K562 (cell line): ENCODE results near the gene MAST4. TPM values are rescaled to one million over a fixed set of nuclear protein-coding genes. Genes with fewer than 3 reads are reported as not detected.

Source experiments
- MAFK ChIP-seq: IDR thresholded peaks from 2 replicates; pipeline ENCODE4 v1.6.1; 2011; ENCODE audit warnings: low read length, improper control_type of control experiment
- MEF2A ChIP-seq: IDR thresholded peaks from 2 replicates; pipeline ENCODE4 v1.6.1; 2011; ENCODE audit warnings: low read depth, mild to moderate bottlenecking, low read length, moderate library complexity; ENCODE audit not compliant: control insufficient read depth
- RUNX1 ChIP-seq: sonication (generic); IDR thresholded peaks from 2 replicates; pipeline ENCODE4 v1.6.1; 2016; ENCODE audit warnings: antibody characterized with exemption, low read depth
- SLC30A9 ChIP-seq: fragments of 250-450 bp; sonication (Bioruptor Pico); IDR thresholded peaks from 2 replicates; pipeline ENCODE4 v1.8.0; 2022; ENCODE audit warnings: mild to moderate bottlenecking, moderate library complexity
- TCF7 ChIP-seq: sonication (generic); IDR thresholded peaks from 2 replicates; pipeline ENCODE4 v1.6.1; 2016; ENCODE audit warnings: antibody characterized with exemption, borderline replicate concordance
- ZNF140 ChIP-seq: fragments of 250-450 bp; sonication (Bioruptor Pico); IDR thresholded peaks from 2 replicates; pipeline ENCODE4 v1.8.0; 2021; ENCODE audit warnings: moderate library complexity, mild to moderate bottlenecking, inconsistent platforms
- ZNF217 ChIP-seq: sonication (generic); formaldehyde crosslinking; IDR thresholded peaks from 2 replicates; pipeline ENCODE4 v1.8.0; 2022; ENCODE audit warnings: mild to moderate bottlenecking, missing genetic modification reagents
- polyA plus RNA-seq, 8 experiments: library from polyadenylated mRNA; depleted of rRNA in 4 of 8; stranded (reverse) in 5 of 8; unstranded in 3 of 8; fragments of >200 nt; fragmentation: Nextera tagmentation in 2 of 8; fragmentation: Illumina TruSeq in 1 of 8; extraction: Ambion mirVana in 2 of 8; extraction: Trizol in 1 of 8; gene quantifications; 2 replicates each; pipeline versions ENCODE4 v1.2.1 to v1.2.3, GENCODE V29; 2011 to 2014; ENCODE audit warnings: inconsistent platforms in 1 of 8, missing spikeins in 1 of 8
- total RNA-seq, 7 experiments: library from RNA; depleted of rRNA in 6 of 7; stranded (reverse); fragments of >200 nt in 6 of 7; fragmentation: Illumina TruSeq in 2 of 7; extraction: Trizol in 2 of 7; gene quantifications; 2 replicates each; pipeline versions ENCODE4 v1.2.1 to v1.2.3, GENCODE V29; 2011 to 2021; ENCODE audit warnings: low replicate concordance in 1 of 7
- TF ChIP-seq, protein P1 (sequence below), 2 experiments: fragments of 450-650 bp in 1 of 2; sonication (generic) in 1 of 2; formaldehyde crosslinking in 1 of 2; IDR thresholded peaks; 2 replicates each; pipeline versions ENCODE4 v1.7.1 to v1.9.0; 2016 to 2022; ENCODE audit warnings: inconsistent platforms in 1 of 2, mild to moderate bottlenecking in 1 of 2, missing genetic modification reagents in 1 of 2
- TF ChIP-seq, protein P2 (sequence below), 2 experiments: fragments of 450-650 bp; IDR thresholded peaks; 2 replicates each; pipeline ENCODE4 v1.6.1; 2018; ENCODE audit warnings: mild to moderate bottlenecking in 2 of 2, low read depth in 1 of 2; ENCODE audit not compliant: partially characterized antibody in 2 of 2
- TF ChIP-seq, protein P3 (sequence below): fragments of 250-450 bp; sonication (Bioruptor Pico); IDR thresholded peaks from 2 replicates; pipeline ENCODE4 v1.4.0; 2020; ENCODE audit warnings: mild to moderate bottlenecking, moderate library complexity, borderline replicate concordance

MAST4 gene
- total and polyA plus RNA-seq, 9 of the 15 experiments (the other 6 are each of a cell fraction or from before 2014, with no cell fraction given): 0.88 to 10.1 (median 5.2) TPM

DNA sequence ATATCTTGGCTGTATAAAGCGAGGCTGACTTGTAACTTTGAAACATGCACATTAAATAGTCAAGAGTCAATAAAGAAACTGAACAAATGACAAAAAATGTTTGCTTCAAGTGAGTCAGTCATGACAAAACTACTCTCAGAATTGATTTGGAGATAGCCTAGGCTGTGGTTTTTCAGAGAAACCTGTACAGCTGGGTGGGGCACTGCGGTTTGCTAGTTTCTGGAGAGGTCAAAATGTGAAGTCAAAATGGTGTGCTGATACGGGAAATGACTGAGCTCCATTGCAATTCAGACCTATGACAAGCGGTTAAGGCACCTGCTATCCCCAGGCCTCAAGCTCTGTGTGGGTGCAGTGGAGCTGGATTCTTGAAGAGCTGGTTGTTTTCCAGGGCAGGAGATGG, 610.7 kb downstream of the MAST4 start (continued):
- TF ChIP-seq, protein P1, sequence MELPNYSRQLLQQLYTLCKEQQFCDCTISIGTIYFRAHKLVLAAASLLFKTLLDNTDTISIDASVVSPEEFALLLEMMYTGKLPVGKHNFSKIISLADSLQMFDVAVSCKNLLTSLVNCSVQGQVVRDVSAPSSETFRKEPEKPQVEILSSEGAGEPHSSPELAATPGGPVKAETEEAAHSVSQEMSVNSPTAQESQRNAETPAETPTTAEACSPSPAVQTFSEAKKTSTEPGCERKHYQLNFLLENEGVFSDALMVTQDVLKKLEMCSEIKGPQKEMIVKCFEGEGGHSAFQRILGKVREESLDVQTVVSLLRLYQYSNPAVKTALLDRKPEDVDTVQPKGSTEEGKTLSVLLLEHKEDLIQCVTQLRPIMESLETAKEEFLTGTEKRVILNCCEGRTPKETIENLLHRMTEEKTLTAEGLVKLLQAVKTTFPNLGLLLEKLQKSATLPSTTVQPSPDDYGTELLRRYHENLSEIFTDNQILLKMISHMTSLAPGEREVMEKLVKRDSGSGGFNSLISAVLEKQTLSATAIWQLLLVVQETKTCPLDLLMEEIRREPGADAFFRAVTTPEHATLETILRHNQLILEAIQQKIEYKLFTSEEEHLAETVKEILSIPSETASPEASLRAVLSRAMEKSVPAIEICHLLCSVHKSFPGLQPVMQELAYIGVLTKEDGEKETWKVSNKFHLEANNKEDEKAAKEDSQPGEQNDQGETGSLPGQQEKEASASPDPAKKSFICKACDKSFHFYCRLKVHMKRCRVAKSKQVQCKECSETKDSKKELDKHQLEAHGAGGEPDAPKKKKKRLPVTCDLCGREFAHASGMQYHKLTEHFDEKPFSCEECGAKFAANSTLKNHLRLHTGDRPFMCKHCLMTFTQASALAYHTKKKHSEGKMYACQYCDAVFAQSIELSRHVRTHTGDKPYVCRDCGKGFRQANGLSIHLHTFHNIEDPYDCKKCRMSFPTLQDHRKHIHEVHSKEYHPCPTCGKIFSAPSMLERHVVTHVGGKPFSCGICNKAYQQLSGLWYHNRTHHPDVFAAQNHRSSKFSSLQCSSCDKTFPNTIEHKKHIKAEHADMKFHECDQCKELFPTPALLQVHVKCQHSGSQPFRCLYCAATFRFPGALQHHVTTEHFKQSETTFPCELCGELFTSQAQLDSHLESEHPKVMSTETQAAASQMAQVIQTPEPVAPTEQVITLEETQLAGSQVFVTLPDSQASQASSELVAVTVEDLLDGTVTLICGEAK (IDR thresholded peaks at IDR 0.05): peak; percentile 87
- TF ChIP-seq, protein P1 (CRISPR knock-in tag; IDR thresholded peaks at IDR 0.05): no peak
- no peak for TF ChIP-seq MEF2A
- TF ChIP-seq, protein P2, sequence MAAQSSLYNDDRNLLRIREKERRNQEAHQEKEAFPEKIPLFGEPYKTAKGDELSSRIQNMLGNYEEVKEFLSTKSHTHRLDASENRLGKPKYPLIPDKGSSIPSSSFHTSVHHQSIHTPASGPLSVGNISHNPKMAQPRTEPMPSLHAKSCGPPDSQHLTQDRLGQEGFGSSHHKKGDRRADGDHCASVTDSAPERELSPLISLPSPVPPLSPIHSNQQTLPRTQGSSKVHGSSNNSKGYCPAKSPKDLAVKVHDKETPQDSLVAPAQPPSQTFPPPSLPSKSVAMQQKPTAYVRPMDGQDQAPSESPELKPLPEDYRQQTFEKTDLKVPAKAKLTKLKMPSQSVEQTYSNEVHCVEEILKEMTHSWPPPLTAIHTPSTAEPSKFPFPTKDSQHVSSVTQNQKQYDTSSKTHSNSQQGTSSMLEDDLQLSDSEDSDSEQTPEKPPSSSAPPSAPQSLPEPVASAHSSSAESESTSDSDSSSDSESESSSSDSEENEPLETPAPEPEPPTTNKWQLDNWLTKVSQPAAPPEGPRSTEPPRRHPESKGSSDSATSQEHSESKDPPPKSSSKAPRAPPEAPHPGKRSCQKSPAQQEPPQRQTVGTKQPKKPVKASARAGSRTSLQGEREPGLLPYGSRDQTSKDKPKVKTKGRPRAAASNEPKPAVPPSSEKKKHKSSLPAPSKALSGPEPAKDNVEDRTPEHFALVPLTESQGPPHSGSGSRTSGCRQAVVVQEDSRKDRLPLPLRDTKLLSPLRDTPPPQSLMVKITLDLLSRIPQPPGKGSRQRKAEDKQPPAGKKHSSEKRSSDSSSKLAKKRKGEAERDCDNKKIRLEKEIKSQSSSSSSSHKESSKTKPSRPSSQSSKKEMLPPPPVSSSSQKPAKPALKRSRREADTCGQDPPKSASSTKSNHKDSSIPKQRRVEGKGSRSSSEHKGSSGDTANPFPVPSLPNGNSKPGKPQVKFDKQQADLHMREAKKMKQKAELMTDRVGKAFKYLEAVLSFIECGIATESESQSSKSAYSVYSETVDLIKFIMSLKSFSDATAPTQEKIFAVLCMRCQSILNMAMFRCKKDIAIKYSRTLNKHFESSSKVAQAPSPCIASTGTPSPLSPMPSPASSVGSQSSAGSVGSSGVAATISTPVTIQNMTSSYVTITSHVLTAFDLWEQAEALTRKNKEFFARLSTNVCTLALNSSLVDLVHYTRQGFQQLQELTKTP (IDR thresholded peaks at IDR 0.05; ENCODE audit: low read depth in 1 of 2, partially characterized antibody in 2 of 2): no peak
- TF ChIP-seq SLC30A9: no peak
- no peak for TF ChIP-seq MAFK
- no peak for TF ChIP-seq TCF7
- TF ChIP-seq, protein P3, sequence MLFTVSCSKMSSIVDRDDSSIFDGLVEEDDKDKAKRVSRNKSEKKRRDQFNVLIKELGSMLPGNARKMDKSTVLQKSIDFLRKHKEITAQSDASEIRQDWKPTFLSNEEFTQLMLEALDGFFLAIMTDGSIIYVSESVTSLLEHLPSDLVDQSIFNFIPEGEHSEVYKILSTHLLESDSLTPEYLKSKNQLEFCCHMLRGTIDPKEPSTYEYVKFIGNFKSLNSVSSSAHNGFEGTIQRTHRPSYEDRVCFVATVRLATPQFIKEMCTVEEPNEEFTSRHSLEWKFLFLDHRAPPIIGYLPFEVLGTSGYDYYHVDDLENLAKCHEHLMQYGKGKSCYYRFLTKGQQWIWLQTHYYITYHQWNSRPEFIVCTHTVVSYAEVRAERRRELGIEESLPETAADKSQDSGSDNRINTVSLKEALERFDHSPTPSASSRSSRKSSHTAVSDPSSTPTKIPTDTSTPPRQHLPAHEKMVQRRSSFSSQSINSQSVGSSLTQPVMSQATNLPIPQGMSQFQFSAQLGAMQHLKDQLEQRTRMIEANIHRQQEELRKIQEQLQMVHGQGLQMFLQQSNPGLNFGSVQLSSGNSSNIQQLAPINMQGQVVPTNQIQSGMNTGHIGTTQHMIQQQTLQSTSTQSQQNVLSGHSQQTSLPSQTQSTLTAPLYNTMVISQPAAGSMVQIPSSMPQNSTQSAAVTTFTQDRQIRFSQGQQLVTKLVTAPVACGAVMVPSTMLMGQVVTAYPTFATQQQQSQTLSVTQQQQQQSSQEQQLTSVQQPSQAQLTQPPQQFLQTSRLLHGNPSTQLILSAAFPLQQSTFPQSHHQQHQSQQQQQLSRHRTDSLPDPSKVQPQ (CRISPR knock-in tag): no peak
- no peak for TF ChIP-seq ZNF140 (CRISPR knock-in tag)
- TF ChIP-seq RUNX1: peak; percentile 94
- TF ChIP-seq ZNF217 (CRISPR knock-in tag): no peak
